CD4-positive, alpha-beta T cell (primary cell): ENCODE data around the gene GAPT. TPM values are rescaled to one million over a fixed set of nuclear protein-coding genes. Genes with fewer than 3 reads are reported as not detected.

ENCODE experiments used
- ATAC-seq: fragments of 200-7000 bp; cut with Tn5 transposase; one replicate; pipeline ENCODE4 v1.10.0; 2022; ENCODE audit warnings: mild to moderate bottlenecking; ENCODE audit not compliant: poor library complexity
- CTCF ChIA-PET: fragments of 350-600 bp; sonication (Branson Sonifier 250); formaldehyde crosslinking; loops from one replicate; lab custom pipeline; 2021; ENCODE audit warnings: antibody characterized with exemption, inconsistent platforms; lab: Charles Lee
- POLR2A ChIA-PET: fragments of 350-600 bp; sonication (Branson Sonifier 250); formaldehyde crosslinking; loops from one replicate; lab custom pipeline; 2021; ENCODE audit warnings: antibody characterized with exemption, inconsistent platforms; lab: Charles Lee
- DNase-seq, 14 experiments: peaks; one replicate each; pipeline ENCODE4 v3.0.0-alpha.2; 2013 to 2020; ENCODE audit warnings: mixed read lengths in 2 of 14
- H3K27ac ChIP-seq, 2 donors: one replicate each; pipeline versions ENCODE4 v1.5.1 to v1.7.0; 2013; ENCODE audit warnings: low read length in 2 of 2, low read depth in 1 of 2, mild to moderate bottlenecking in 1 of 2
- H3K27me3 ChIP-seq, 2 experiments: 1 replicate in 1 of 2; 2 replicates in 1 of 2; pipeline versions ENCODE4 v1.6.1 to v1.7.0; 2013; ENCODE audit warnings: low read length in 2 of 2, control low read depth in 1 of 2, mild to moderate bottlenecking in 1 of 2, moderate library complexity in 1 of 2; ENCODE audit not compliant: insufficient read depth in 2 of 2, control insufficient read depth in 1 of 2
- H3K36me3 ChIP-seq: one replicate; pipeline ENCODE4 v1.6.1; 2013; ENCODE audit warnings: low read length, control low read depth; ENCODE audit not compliant: insufficient read depth
- H3K4me1 ChIP-seq: one replicate; pipeline ENCODE4 v1.6.1; 2013; ENCODE audit warnings: low read length, control low read depth; ENCODE audit not compliant: insufficient read depth
- H3K4me3 ChIP-seq: one replicate; pipeline ENCODE4 v1.5.1; 2013; ENCODE audit warnings: mild to moderate bottlenecking, low read length, moderate library complexity
- H3K9me3 ChIP-seq, 2 experiments: 1 replicate in 1 of 2; 2 replicates in 1 of 2; pipeline versions ENCODE4 v1.6.1 to v1.7.0; 2013; ENCODE audit warnings: low read length in 2 of 2, mild to moderate bottlenecking in 2 of 2, control low read depth in 1 of 2, moderate library complexity in 1 of 2; ENCODE audit not compliant: control insufficient read depth in 1 of 2, insufficient read depth in 1 of 2
- H3K27ac Mint-ChIP-seq: one replicate; pipeline ENCODE4 v1.8.0; 2020; ENCODE audit warnings: mixed read lengths
- H3K27me3 Mint-ChIP-seq: one replicate; pipeline ENCODE4 v1.8.0; 2021; ENCODE audit warnings: mixed read lengths
- H3K36me3 Mint-ChIP-seq: one replicate; pipeline ENCODE4 v1.8.0; 2021; ENCODE audit warnings: low read depth, mixed read lengths
- H3K4me1 Mint-ChIP-seq: one replicate; pipeline ENCODE4 v1.8.0; 2021; ENCODE audit warnings: low read depth, mixed read lengths
- H3K4me3 Mint-ChIP-seq: one replicate; pipeline ENCODE4 v1.8.0; 2020; ENCODE audit warnings: mild to moderate bottlenecking, mixed read lengths
- H3K9me3 Mint-ChIP-seq: one replicate; pipeline ENCODE4 v1.8.0; 2020; ENCODE audit warnings: mixed read lengths
- intact Hi-C, 2 experiments: fragments of 100-400 bp; cut with DNase I in 1 of 2; cut with micrococcal nuclease in 1 of 2; formaldehyde crosslinking; loops; one replicate each; pipeline versions ENCODE4 v1.15.1 to v1.9.0; 2023 to 2025; cut with DNase I, micrococcal nuclease
- polyA plus RNA-seq, 2 donors: library from polyadenylated mRNA; unstranded; fragments of 120-200 nt; gene quantifications; one replicate each; pipeline ENCODE4 v1.2.1, GENCODE V29; 2013
- total RNA-seq, 174 experiments: library from RNA in 2 of 174; stranded (reverse) in 2 of 174; gene quantifications; one replicate each; pipeline ENCODE4 v1.2.3 and lab custom pipeline; 2021 to 2026
- TF ChIP-seq, protein P1 (sequence below): fragments of 200-600 bp; IDR thresholded peaks from one replicate; pipeline ENCODE4 v1.8.0; 2022; ENCODE audit warnings: antibody characterized with exemption, mild to moderate bottlenecking

GAPT gene
- total RNA-seq (not detected), total RNA-seq (lab: John Stamatoyannopoulos, UW) (0 to 15.0 (median 0.61) reads per million in 172 experiments)
- polyA plus RNA-seq (2013, experiment 1 of 2), result 10.1 TPM
- polyA plus RNA-seq (2013, experiment 2 of 2), result 5.6 TPM

DNA sequence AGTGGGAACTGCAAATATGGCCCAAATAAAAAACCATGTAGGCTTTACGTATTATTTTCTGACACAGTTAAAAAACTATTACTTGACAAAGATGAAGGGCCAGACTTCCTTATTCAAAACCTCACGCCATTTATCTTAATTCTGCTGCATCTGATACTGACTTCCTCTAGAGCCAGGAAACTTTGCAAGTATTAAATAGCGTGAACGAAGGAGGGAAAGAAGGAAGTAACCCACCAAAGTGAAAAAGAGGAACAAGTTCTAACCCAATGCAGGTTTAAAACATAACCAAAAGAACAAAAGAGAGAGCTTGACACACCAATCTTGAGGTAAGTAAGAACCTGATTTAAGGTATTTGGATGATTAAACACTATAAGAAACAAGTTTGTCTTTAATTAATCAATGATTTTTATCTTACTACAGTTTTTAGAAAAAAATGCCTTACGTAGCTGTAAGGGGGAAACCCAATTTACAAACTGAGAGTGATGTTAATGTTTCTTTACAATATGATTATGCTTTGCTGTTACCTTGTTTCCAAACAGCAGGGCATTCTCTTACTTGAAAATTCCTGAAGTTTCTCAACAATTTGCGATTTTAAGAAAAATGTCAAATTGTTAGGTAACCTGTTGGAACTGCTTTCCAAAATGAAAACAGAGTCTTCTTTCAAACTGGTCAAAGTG lies at the start of gene GAPT:
GAPT (plus strand) TSS at position 220 of the 677 bp plus-strand sequence. CDS start 3,102 bp downstream, outside the sequence.
- Histone ChIP-seq H3K27me3 (peaks cover 0 to 11% of the 10 kb centered on the region in 2 experiments), H3K9me3 (no peaks in the 10 kb centered on the region), H3K4me1 (no peaks in the 10 kb centered on the region), H3K36me3 (no peaks in the 10 kb centered on the region), H3K27ac (no peak within 1 kb of the TSS), H3K4me3 (no peak within 1 kb of the TSS)
- Mint-ChIP-seq H3K4me3 (no peak within 1 kb of the TSS), H3K27me3 (peaks cover 34% of the 10 kb centered on the region), H3K36me3 (no peaks in the 10 kb centered on the region), H3K9me3 (no peaks in the 10 kb centered on the region), H3K4me1 (no peaks in the 10 kb centered on the region), H3K27ac (no peak within 1 kb of the TSS)
- DNase-seq (peak in 3 of 14 experiments; percentile 12 to 39 (median 35)), ATAC-seq (no peak)
- ChIA-PET CTCF (no interaction called here), POLR2A (no interaction called here)
- intact Hi-C loops, result no loop called here
- TF ChIP-seq, protein P1, sequence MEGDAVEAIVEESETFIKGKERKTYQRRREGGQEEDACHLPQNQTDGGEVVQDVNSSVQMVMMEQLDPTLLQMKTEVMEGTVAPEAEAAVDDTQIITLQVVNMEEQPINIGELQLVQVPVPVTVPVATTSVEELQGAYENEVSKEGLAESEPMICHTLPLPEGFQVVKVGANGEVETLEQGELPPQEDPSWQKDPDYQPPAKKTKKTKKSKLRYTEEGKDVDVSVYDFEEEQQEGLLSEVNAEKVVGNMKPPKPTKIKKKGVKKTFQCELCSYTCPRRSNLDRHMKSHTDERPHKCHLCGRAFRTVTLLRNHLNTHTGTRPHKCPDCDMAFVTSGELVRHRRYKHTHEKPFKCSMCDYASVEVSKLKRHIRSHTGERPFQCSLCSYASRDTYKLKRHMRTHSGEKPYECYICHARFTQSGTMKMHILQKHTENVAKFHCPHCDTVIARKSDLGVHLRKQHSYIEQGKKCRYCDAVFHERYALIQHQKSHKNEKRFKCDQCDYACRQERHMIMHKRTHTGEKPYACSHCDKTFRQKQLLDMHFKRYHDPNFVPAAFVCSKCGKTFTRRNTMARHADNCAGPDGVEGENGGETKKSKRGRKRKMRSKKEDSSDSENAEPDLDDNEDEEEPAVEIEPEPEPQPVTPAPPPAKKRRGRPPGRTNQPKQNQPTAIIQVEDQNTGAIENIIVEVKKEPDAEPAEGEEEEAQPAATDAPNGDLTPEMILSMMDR, result no peak

DNA sequence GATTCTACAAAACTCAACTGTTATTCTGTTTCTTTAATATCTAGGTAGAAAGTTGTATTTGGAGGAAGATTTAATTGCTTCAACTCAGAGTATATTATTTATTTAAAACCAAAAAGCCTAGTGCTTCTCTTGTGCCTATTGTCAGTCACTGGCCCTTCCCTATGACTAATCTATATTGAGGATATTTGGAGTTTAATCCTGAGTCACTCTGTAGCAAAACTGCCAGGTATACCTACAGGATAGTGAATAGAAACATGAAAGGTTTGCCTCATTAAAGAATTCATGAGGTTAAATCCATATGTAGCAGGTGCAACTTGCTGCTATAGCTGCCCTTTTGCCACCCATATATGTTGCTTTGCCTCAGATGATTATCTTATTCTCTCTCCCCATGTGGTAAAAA lies 46.4 kb upstream of the GAPT start:
- Histone ChIP-seq H3K36me3 (no peaks in the 10 kb centered on the region), H3K27me3 (no peaks in the 10 kb centered on the region), H3K9me3 (no peaks in the 10 kb centered on the region), H3K27ac (no peak overlapping the region), H3K4me1 (no peaks in the 10 kb centered on the region), H3K4me3 (no peak overlapping the region)
- H3K36me3 Mint-ChIP-seq, result no peaks in the 10 kb centered on the region
- no peak for ATAC-seq
- no peak overlapping the region for H3K27ac Mint-ChIP-seq
- POLR2A ChIA-PET, result no interaction called here
- H3K4me3 Mint-ChIP-seq, result no peak overlapping the region
- TF ChIP-seq, protein P1, result no peak
- no peaks in the 10 kb centered on the region for H3K9me3 Mint-ChIP-seq
- peaks cover 26% of the 10 kb centered on the region for H3K27me3 Mint-ChIP-seq
- CTCF ChIA-PET, result no interaction called here
- DNase-seq, result no peak
- no peaks in the 10 kb centered on the region for H3K4me1 Mint-ChIP-seq
- intact Hi-C loops, result no loop called here

DNA sequence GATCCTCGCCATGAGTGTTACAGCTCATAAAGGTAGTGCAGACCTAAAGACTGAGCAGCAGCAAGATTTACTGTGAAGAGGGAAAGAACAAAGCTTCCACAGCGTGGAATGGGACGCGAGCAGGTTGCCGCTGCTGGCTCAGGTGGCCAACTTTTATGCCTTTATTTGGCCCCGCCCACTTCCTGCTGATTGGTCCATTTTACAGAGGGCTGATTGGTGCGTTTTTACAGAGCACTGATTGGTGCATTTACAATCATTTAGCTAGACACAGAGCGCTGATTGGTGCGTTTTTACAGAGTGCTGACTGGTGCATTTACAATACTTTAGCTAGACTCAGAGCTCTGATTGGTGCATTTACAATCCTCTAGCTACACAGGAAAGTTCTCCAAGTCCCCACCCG lies 45.2 kb upstream of the GAPT start:
- ATAC-seq (no peak), DNase-seq (no peak)
- Histone ChIP-seq H3K27me3 (no peaks in the 10 kb centered on the region), H3K9me3 (no peaks in the 10 kb centered on the region), H3K27ac (no peak overlapping the region), H3K4me1 (no peaks in the 10 kb centered on the region), H3K4me3 (no peak overlapping the region), H3K36me3 (no peaks in the 10 kb centered on the region)
- H3K4me1 Mint-ChIP-seq, result no peaks in the 10 kb centered on the region
- no peaks in the 10 kb centered on the region for H3K9me3 Mint-ChIP-seq
- H3K27ac Mint-ChIP-seq, result no peak overlapping the region
- CTCF ChIA-PET, result interaction anchor here (1.5 kb wide), 1 partner anchor 10 kb away, joined by 6 read pairs; no protein-coding TSS in a partner anchor
- POLR2A ChIA-PET, result no interaction called here
- no peaks in the 10 kb centered on the region for H3K36me3 Mint-ChIP-seq
- peaks cover 26% of the 10 kb centered on the region for H3K27me3 Mint-ChIP-seq
- no peak overlapping the region for H3K4me3 Mint-ChIP-seq
- intact Hi-C loops, result no loop called here
- TF ChIP-seq, protein P1, result no peak
